Fibroblast of lung (primary cell): ENCODE results near the gene TCF12.

Experiments
- CTCF ChIP-seq, 2 donors: IDR thresholded peaks in 1 of 2; conservative IDR thresholded peaks in 1 of 2; 1 replicate in 1 of 2; 2 replicates in 1 of 2; pipeline ENCODE4 v1.5.1; 2011 to 2012; ENCODE audit warnings: low read length in 2 of 2, control low read depth in 1 of 2, inconsistent platforms in 1 of 2, low read depth in 1 of 2, mild to moderate bottlenecking in 1 of 2
- EZH2 ChIP-seq: IDR thresholded peaks from 2 replicates; pipeline ENCODE4 v1.5.1; 2012; ENCODE audit warnings: low read length, control low read depth, mild to moderate bottlenecking; ENCODE audit errors: missing control alignments

GRCh38 chr15:57108296-57108695, 189.9 kb downstream of the TCF12 start:
- TF ChIP-seq CTCF (conservative IDR thresholded peaks at IDR 0.05 in 1 of 2, IDR thresholded peaks at IDR 0.05 in 1 of 2; ENCODE audit: low read depth in 1 of 2, low read length in 2 of 2) = no peak
- TF ChIP-seq EZH2 = no peak
